Lung (tissue), 12 donors: ENCODE data around the gene TAX1BP3. TPM values are rescaled to one million over a fixed set of nuclear protein-coding genes. Genes with fewer than 3 reads are reported as not detected.

ENCODE experiments used
- ATAC-seq: fragments of 200-7000 bp; cut with Tn5 transposase; one replicate; pipeline ENCODE4 v1.9.1; 2020; ENCODE audit warnings: moderate number of reproducible peaks; ENCODE audit not compliant: insufficient read depth, low FRiP score
- DNase-seq, 3 donors: peaks; one replicate each; pipeline ENCODE4 v3.0.0-alpha.2; 2013 to 2017
- H3K27ac ChIP-seq, 2 donors: one replicate each; pipeline ENCODE4 v1.5.1; 2013; ENCODE audit warnings: mild to moderate bottlenecking in 2 of 2, moderate library complexity in 2 of 2, control low read depth in 1 of 2, inconsistent platforms in 1 of 2, low read depth in 1 of 2, low read length in 1 of 2
- H3K27me3 ChIP-seq, 3 donors: one replicate each; pipeline ENCODE4 v1.5.1; 2013; ENCODE audit warnings: low read length in 2 of 3; ENCODE audit not compliant: control insufficient read depth in 3 of 3, insufficient read depth in 3 of 3
- H3K36me3 ChIP-seq, 4 donors: one replicate each; pipeline ENCODE4 v1.5.1; 2013; ENCODE audit warnings: low read length in 4 of 4, mild to moderate bottlenecking in 1 of 4, moderate library complexity in 1 of 4; ENCODE audit not compliant: control insufficient read depth in 4 of 4, insufficient read depth in 4 of 4
- H3K4me1 ChIP-seq, 5 donors: one replicate each; pipeline ENCODE4 v1.5.1; 2013; ENCODE audit warnings: low read length in 5 of 5, mild to moderate bottlenecking in 2 of 5, moderate library complexity in 1 of 5; ENCODE audit not compliant: control insufficient read depth in 5 of 5, insufficient read depth in 5 of 5
- H3K4me3 ChIP-seq: one replicate; pipeline ENCODE4 v1.5.1; 2013; ENCODE audit warnings: mild to moderate bottlenecking, control low read depth, moderate library complexity
- H3K9ac ChIP-seq, 2 donors: one replicate each; pipeline ENCODE4 v1.5.1; 2013; ENCODE audit warnings: low read length in 2 of 2, control low read depth in 1 of 2; ENCODE audit not compliant: insufficient read depth in 1 of 2
- H3K9me3 ChIP-seq, 4 donors: one replicate each; pipeline ENCODE4 v1.5.1; 2013; ENCODE audit warnings: low read length in 3 of 4, mild to moderate bottlenecking in 1 of 4, moderate library complexity in 1 of 4; ENCODE audit not compliant: control insufficient read depth in 4 of 4, insufficient read depth in 3 of 4
- whole genome bisulfite sequencing, 2 donors: extraction: QIAGEN DNeasy Blood & Tissue Kit; methylation state at CpG; one replicate each; pipeline ENCODE4 v1.1.7; 2013; 5-methylcytosine and 5-hydroxymethylcytosine counted together
- polyA plus RNA-seq, 2 donors: library from polyadenylated mRNA; stranded (reverse); fragments of 200-250 nt; gene quantifications; one replicate each; pipeline ENCODE4 v1.2.1, GENCODE V29; 2013
- total RNA-seq, 2 donors: library from RNA; depleted of rRNA in 1 of 2; stranded (reverse); fragments of >200 nt in 1 of 2; gene quantifications; one replicate each; pipeline ENCODE4 v1.2.1, GENCODE V29; 2014 to 2021
- TF ChIP-seq, protein P1 (sequence below): IDR thresholded peaks from 2 replicates; pipeline ENCODE4 v1.5.1; 2012; ENCODE audit warnings: mild to moderate bottlenecking; ENCODE audit errors: control extremely low read depth, extremely low read depth
- donor health status: control.
- donor health status: control.
- donor health status: Bipolar disorder and iron deficiency.
- donor health status: healthy.
- donor health status: DM: yes; HTN: yes; CAD: no.

The TAX1BP3 gene
- total and polyA plus RNA-seq, 4 donors = 69.7 to 146 (median 97.0) TPM

GRCh38 chr17:3699951-3700350 is 31.6 kb upstream of the TAX1BP3 start:
- H3K27ac ChIP-seq = no peak overlapping the region
- H3K9ac ChIP-seq = no peak overlapping the region
- peaks cover 0 to 7% (median 0%) of the 10 kb centered on the region in 5 donors for H3K4me1 ChIP-seq
- H3K4me3 ChIP-seq = no peak overlapping the region
- ATAC-seq (no peak), DNase-seq (no peak)
- H3K27me3 ChIP-seq = peaks cover 0 to 40% (median 22%) of the 10 kb centered on the region in 3 donors
- peaks cover 0 to 12% (median 3%) of the 10 kb centered on the region in 4 donors for H3K9me3 ChIP-seq
- no peaks in the 10 kb centered on the region for H3K36me3 ChIP-seq
- TF ChIP-seq, protein P1, sequence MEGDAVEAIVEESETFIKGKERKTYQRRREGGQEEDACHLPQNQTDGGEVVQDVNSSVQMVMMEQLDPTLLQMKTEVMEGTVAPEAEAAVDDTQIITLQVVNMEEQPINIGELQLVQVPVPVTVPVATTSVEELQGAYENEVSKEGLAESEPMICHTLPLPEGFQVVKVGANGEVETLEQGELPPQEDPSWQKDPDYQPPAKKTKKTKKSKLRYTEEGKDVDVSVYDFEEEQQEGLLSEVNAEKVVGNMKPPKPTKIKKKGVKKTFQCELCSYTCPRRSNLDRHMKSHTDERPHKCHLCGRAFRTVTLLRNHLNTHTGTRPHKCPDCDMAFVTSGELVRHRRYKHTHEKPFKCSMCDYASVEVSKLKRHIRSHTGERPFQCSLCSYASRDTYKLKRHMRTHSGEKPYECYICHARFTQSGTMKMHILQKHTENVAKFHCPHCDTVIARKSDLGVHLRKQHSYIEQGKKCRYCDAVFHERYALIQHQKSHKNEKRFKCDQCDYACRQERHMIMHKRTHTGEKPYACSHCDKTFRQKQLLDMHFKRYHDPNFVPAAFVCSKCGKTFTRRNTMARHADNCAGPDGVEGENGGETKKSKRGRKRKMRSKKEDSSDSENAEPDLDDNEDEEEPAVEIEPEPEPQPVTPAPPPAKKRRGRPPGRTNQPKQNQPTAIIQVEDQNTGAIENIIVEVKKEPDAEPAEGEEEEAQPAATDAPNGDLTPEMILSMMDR = no peak
- 92 to 94% methylated on average over 4 of the region's 4 CpGs for WGBS, 2 donors

DNA sequence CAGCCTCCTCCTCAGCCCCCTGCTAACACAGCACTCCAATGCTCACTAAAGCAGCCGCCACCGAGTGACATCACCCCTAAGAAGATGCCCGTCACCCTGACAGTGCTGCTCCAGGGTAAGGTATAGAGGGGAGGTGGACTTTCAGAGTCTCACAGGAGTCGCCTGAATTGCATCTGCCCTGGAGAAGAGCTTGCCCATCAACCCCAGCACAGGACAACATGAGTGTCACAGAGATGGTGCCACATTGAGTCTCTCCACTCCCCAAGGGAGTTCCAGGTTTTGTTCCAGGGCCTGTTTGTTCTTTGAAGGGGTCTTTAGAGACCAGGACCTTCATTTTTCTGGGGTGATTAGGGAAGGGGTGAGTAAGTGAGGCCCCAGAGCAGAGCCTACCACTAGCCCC is 29.8 kb upstream of the TAX1BP3 start:
- H3K9me3 ChIP-seq = peaks cover 0 to 12% (median 3%) of the 10 kb centered on the region in 4 donors
- TF ChIP-seq, protein P1 = no peak
- H3K27me3 ChIP-seq = peaks cover 0 to 50% (median 34%) of the 10 kb centered on the region in 3 donors
- ATAC-seq = no peak
- no peaks in the 10 kb centered on the region for H3K36me3 ChIP-seq
- no peak overlapping the region for H3K27ac ChIP-seq
- no peak overlapping the region for H3K9ac ChIP-seq
- no peak overlapping the region for H3K4me3 ChIP-seq
- WGBS, 2 donors = 83 to 97% methylated on average over 4 of the region's 4 CpGs
- DNase-seq = no peak
- peaks cover 0 to 7% (median 0%) of the 10 kb centered on the region in 5 donors for H3K4me1 ChIP-seq

DNA sequence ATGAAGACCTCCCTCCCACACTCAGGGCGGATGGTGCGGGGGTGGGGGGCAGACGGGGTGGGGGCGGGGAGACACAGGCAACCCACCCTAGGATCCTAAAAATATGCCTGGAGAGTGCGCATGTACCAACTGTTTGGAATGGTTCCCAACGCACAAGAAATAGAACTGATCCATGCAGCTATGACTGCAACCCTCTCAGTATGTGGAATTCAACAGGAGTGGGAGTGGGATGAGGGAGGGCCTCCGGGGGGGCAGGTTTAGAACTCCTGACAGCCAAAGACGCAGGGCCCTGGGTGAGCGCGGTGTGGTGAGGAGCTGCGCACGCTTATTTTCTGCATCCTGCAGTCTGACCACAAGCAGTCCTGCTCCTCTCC is 28.7 kb upstream of the TAX1BP3 start:
- DNase-seq (no peak), ATAC-seq (no peak)
- no peaks in the 10 kb centered on the region for H3K36me3 ChIP-seq
- H3K4me3 ChIP-seq = no peak overlapping the region
- no peak overlapping the region for H3K27ac ChIP-seq
- peaks cover 0 to 57% (median 36%) of the 10 kb centered on the region in 3 donors for H3K27me3 ChIP-seq
- peaks cover 0 to 10% (median 3%) of the 10 kb centered on the region in 4 donors for H3K9me3 ChIP-seq
- peaks cover 0 to 7% (median 0%) of the 10 kb centered on the region in 5 donors for H3K4me1 ChIP-seq
- WGBS, 2 donors = 51 to 64% methylated on average over 11 to 12 of the region's 12 CpGs
- TF ChIP-seq, protein P1 = no peak
- no peak overlapping the region for H3K9ac ChIP-seq
